Tibial artery (tissue), 4 donors: Measurements from ENCODE around the gene SLFNL1.
A peak's percentile ranks its signal among the peaks of the same experiment; 100 is the strongest.

Experiments
- DNase-seq, 2 donors: peaks; one replicate each; pipeline ENCODE4 v3.0.0-alpha.2; 2019
- H3K27ac ChIP-seq, 2 donors: fragments of 200-600 bp; sonication (generic) in 1 of 2; 1 replicate in 1 of 2; 2 replicates in 1 of 2; pipeline ENCODE4 v1.5.1; 2018 to 2019; ENCODE audit warnings: mild to moderate bottlenecking in 1 of 2
- H3K27me3 ChIP-seq, 2 donors: fragments of 200-600 bp; sonication (generic) in 1 of 2; one replicate each; pipeline versions ENCODE4 v1.5.1 to v1.6.0; 2016 to 2019
- H3K36me3 ChIP-seq, 3 donors: fragments of 200-600 bp; sonication (generic) in 2 of 3; one replicate each; pipeline ENCODE4 v1.5.1; 2016 to 2019; ENCODE audit warnings: mild to moderate bottlenecking in 2 of 3
- H3K4me1 ChIP-seq, 4 donors: fragments of 200-600 bp; sonication (generic) in 2 of 4; 1 replicate in 3 of 4; 2 replicates in 1 of 4; pipeline ENCODE4 v1.5.1; 2016 to 2019
- H3K4me3 ChIP-seq, 2 donors: fragments of 200-600 bp; sonication (generic) in 1 of 2; 1 replicate in 1 of 2; 2 replicates in 1 of 2; pipeline ENCODE4 v1.5.1; 2018 to 2019; ENCODE audit warnings: mild to moderate bottlenecking in 2 of 2
- H3K9me3 ChIP-seq, 3 donors: fragments of 200-600 bp; sonication (generic) in 1 of 3; one replicate each; pipeline ENCODE4 v1.5.1; 2016 to 2019
- intact Hi-C: fragments of 100-400 bp; cut with DNase I; formaldehyde crosslinking; loops from one replicate; pipeline ENCODE4 v1.15.0; 2023; ENCODE audit warnings: low total_unique reads
- TF ChIP-seq, protein P1 (sequence below), 2 experiments: fragments of 200-600 bp in 1 of 2; fragments of 450-650 bp in 1 of 2; IDR thresholded peaks; one replicate each; pipeline ENCODE4 v1.5.1; 2017 to 2019; ENCODE audit warnings: antibody characterized with exemption in 2 of 2, mild to moderate bottlenecking in 1 of 2, moderate library complexity in 1 of 2

The SLFNL1 gene

DNA sequence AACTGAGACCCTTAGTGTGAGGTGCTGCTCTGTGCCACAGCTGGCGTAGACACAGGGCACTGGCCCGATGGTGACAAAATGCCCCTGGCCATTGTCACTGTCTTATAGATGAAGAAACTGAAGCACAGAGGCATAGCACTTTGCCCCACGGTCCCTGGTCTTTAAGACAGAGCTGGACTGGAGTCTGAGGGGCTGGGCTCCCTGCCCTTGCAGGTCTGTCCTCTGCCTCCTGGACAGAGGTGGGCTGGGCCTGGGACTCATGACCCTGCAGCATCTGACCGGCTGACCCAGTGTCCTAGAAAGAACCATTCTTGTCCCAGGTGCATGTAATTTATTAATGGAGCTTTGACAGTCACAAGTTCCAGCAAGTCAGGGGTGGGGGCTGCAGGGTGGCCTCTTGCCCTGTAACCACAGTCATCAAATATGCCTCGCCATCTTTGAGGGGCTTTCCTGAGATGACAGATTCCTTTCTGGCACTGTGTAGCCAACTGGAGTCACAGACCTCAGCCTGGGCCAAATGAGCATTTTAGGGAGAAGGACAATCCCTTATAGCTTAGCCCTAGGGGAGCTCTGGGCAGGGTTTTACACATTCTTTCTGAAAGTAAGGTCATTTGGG, 6.1 kb downstream of the SLFNL1 start:
- TF ChIP-seq, protein P1, sequence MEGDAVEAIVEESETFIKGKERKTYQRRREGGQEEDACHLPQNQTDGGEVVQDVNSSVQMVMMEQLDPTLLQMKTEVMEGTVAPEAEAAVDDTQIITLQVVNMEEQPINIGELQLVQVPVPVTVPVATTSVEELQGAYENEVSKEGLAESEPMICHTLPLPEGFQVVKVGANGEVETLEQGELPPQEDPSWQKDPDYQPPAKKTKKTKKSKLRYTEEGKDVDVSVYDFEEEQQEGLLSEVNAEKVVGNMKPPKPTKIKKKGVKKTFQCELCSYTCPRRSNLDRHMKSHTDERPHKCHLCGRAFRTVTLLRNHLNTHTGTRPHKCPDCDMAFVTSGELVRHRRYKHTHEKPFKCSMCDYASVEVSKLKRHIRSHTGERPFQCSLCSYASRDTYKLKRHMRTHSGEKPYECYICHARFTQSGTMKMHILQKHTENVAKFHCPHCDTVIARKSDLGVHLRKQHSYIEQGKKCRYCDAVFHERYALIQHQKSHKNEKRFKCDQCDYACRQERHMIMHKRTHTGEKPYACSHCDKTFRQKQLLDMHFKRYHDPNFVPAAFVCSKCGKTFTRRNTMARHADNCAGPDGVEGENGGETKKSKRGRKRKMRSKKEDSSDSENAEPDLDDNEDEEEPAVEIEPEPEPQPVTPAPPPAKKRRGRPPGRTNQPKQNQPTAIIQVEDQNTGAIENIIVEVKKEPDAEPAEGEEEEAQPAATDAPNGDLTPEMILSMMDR (IDR thresholded peaks at IDR 0.05) = no peak
- intact Hi-C loops = no loop called here
- Histone ChIP-seq H3K27me3 (no peaks in the 10 kb centered on the region), H3K9me3 (no peaks in the 10 kb centered on the region), H3K27ac (no peak overlapping the region), H3K36me3 (peaks cover 34 to 85% (median 54%) of the 10 kb centered on the region in 3 donors), H3K4me3 (no peak overlapping the region), H3K4me1 (peaks cover 0 to 19% (median 0%) of the 10 kb centered on the region in 4 donors)
- DNase-seq = peak in 1 of 2 donors; percentile 15

DNA sequence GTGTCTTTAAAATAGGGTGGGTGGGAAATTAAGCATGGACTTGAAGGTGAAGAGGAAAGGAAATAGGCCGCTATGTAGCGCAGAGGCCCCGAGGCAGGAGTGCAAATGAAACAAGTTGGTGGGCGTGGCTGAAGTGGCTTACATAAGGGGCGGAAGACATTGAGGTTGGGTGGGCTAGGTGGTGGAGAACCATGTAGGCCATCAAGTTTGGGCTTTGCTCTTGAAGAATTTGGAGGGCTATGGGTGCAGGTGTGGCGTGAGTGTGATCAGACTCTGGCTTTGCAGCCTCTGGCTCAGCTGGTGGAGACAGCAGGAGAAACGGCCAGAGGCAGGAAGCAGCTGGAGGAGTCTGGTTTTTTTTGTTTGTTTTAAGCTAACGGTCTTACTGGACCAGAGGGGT, 6.7 kb downstream of the SLFNL1 start:
- Histone ChIP-seq H3K27me3 (no peaks in the 10 kb centered on the region), H3K9me3 (no peaks in the 10 kb centered on the region), H3K36me3 (peaks cover 35 to 90% (median 60%) of the 10 kb centered on the region in 3 donors), H3K4me3 (no peak overlapping the region), H3K27ac (no peak overlapping the region), H3K4me1 (peaks cover 0 to 19% (median 0%) of the 10 kb centered on the region in 4 donors)
- TF ChIP-seq, protein P1 (IDR thresholded peaks at IDR 0.05) = no peak
- intact Hi-C loops = no loop called here
- DNase-seq = peak in 1 of 2 donors; percentile 51

DNA sequence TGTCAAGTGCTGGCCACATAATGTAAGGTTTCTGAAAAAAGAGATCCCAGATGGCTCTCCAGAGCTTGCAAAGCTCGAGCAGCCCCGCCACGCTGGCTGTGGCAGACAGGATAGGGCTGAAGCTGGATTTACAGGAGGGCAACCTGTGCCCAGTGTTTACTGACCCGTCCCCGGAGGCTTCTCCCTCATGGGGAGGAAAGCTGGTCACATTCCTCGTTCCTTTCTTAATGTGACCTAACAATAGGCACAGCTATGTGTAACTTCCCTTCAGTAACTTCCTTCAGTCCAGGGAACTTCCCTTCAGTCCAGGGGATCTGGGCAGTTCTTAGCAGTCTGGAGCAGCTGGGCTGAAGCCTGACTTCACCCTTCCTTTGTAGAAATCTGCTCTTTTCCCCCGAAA, 7.7 kb downstream of the SLFNL1 start:
- H3K9me3 ChIP-seq = no peaks in the 10 kb centered on the region
- DNase-seq = peak in 1 of 2 donors; percentile 49
- peaks cover 46 to 97% (median 70%) of the 10 kb centered on the region in 3 donors for H3K36me3 ChIP-seq
- no peak overlapping the region for H3K4me3 ChIP-seq
- H3K4me1 ChIP-seq = peaks cover 0 to 19% (median 0%) of the 10 kb centered on the region in 4 donors
- intact Hi-C loops = no loop called here
- TF ChIP-seq, protein P1 (IDR thresholded peaks at IDR 0.05) = no peak
- H3K27me3 ChIP-seq = no peaks in the 10 kb centered on the region
- no peak overlapping the region for H3K27ac ChIP-seq

DNA sequence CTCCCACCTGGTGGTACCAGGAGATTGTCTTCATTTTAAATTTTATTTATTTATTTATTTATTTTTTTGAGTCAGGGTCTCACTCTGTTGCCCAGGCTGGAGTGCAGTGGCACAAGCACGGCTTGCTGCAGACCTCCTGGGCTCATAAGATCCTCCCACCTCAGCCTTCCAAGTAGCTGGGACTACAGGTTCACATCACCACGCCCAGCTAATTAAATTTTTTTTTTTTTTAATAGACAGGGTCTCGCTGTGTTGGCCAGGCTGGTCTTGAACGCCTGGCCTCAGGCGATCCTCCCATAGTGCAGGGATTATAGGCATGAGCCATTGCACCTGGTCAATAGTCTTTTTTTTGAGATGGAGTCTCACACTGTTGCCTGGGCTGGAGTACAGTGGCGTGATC, 8.5 kb downstream of the SLFNL1 start:
- H3K4me3 ChIP-seq = no peak overlapping the region
- no peak overlapping the region for H3K27ac ChIP-seq
- peaks cover 0 to 19% (median 0%) of the 10 kb centered on the region in 4 donors for H3K4me1 ChIP-seq
- DNase-seq = no peak
- no peaks in the 10 kb centered on the region for H3K27me3 ChIP-seq
- peaks cover 54 to 100% (median 74%) of the 10 kb centered on the region in 3 donors for H3K36me3 ChIP-seq
- TF ChIP-seq, protein P1 (IDR thresholded peaks at IDR 0.05) = no peak
- no peaks in the 10 kb centered on the region for H3K9me3 ChIP-seq
- intact Hi-C loops = no loop called here

- H3K4me3 ChIP-seq = no peak overlapping the region
- intact Hi-C loops = no loop called here
- H3K36me3 ChIP-seq = peaks cover 80 to 100% (median 88%) of the 10 kb centered on the region in 3 donors
- peaks cover 0 to 14% (median 0%) of the 10 kb centered on the region in 4 donors for H3K4me1 ChIP-seq
- peak in 1 of 2 donors; percentile 47 for DNase-seq
- no peak overlapping the region for H3K27ac ChIP-seq
- no peaks in the 10 kb centered on the region for H3K9me3 ChIP-seq
- no peaks in the 10 kb centered on the region for H3K27me3 ChIP-seq
- TF ChIP-seq, protein P1 (IDR thresholded peaks at IDR 0.05) = no peak
These were observed 11.2 kb downstream of the SLFNL1 start for GRCh38 chr1:41010345-41010744.
